B cell (primary cell): Measurements from ENCODE around the gene RIBC2. TPM values are rescaled to one million over a fixed set of nuclear protein-coding genes. Genes with fewer than 3 reads are reported as not detected.

Experiments used
- ATAC-seq: fragments of 200-7000 bp; cut with Tn5 transposase; one replicate; pipeline ENCODE4 v1.10.0; 2021; ENCODE audit warnings: low read depth, mild to moderate bottlenecking, moderate number of reproducible peaks, moderate library complexity
- CTCF ChIA-PET: fragments of 350-600 bp; sonication (Branson Sonifier 250); formaldehyde crosslinking; loops from one replicate; lab custom pipeline; 2021; ENCODE audit warnings: antibody characterized with exemption, inconsistent platforms; lab: Charles Lee
- POLR2A ChIA-PET: fragments of 350-600 bp; sonication (Branson Sonifier 250); formaldehyde crosslinking; loops from one replicate; lab custom pipeline; 2021; ENCODE audit warnings: antibody characterized with exemption; lab: Charles Lee
- DNase-seq: peaks from one replicate; pipeline ENCODE4 v3.0.0; 2013
- H2AFZ ChIP-seq: 2 replicates; pipeline ENCODE4 v1.6.1; 2012; ENCODE audit warnings: mild to moderate bottlenecking, low read depth, low read length; ENCODE audit not compliant: insufficient read depth, poor library complexity, severe bottlenecking
- H3K27ac ChIP-seq, 2 donors: 1 replicate in 1 of 2; 2 replicates in 1 of 2; pipeline ENCODE4 v1.5.1; 2012 to 2013; ENCODE audit warnings: low read length in 2 of 2, mild to moderate bottlenecking in 2 of 2, moderate library complexity in 1 of 2
- H3K27me3 ChIP-seq, 4 experiments: fragments of 200-600 bp in 1 of 4; sonication (generic) in 1 of 4; replicated peaks in 1 of 4; 1 replicate in 2 of 4; 2 replicates in 2 of 4; pipeline versions ENCODE4 v1.6.1 to v1.7.0; 2013 to 2016; ENCODE audit warnings: low read length in 3 of 4, mild to moderate bottlenecking in 2 of 4, mixed read lengths in 1 of 4, moderate library complexity in 1 of 4; ENCODE audit not compliant: insufficient read depth in 4 of 4, control insufficient read depth in 3 of 4; ENCODE audit errors: control extremely low read depth in 1 of 4
- H3K36me3 ChIP-seq, 2 experiments: replicated peaks in 1 of 2; 1 replicate in 1 of 2; 2 replicates in 1 of 2; pipeline versions ENCODE4 v1.6.1 to v1.7.1; 2013; ENCODE audit warnings: low read length in 1 of 2; ENCODE audit not compliant: insufficient read depth in 2 of 2, control insufficient read depth in 1 of 2; ENCODE audit errors: control extremely low read depth in 1 of 2, extremely low read depth in 1 of 2
- H3K4me1 ChIP-seq, 2 donors: fragments of 200-600 bp in 1 of 2; sonication (generic) in 1 of 2; 1 replicate in 1 of 2; 2 replicates in 1 of 2; pipeline versions ENCODE4 v1.5.1 to v1.6.1; 2013 to 2017; ENCODE audit warnings: low read length in 2 of 2; ENCODE audit not compliant: control insufficient read depth in 2 of 2, insufficient read depth in 2 of 2
- H3K4me2 ChIP-seq: replicated peaks from 2 replicates; pipeline ENCODE3; 2012; ENCODE audit warnings: mild to moderate bottlenecking, low read depth, low read length; ENCODE audit not compliant: poor library complexity, severe bottlenecking
- H3K4me3 ChIP-seq, 5 experiments: fragments of 200-600 bp in 1 of 5; sonication (generic) in 1 of 5; 1 replicate in 3 of 5; 2 replicates in 2 of 5; pipeline versions ENCODE4 v1.5.1 to v1.7.0; 2011 to 2016; ENCODE audit warnings: low read length in 4 of 5, mild to moderate bottlenecking in 4 of 5, low read depth in 2 of 5, control low read depth in 1 of 5, moderate library complexity in 1 of 5; ENCODE audit not compliant: insufficient read depth in 1 of 5; ENCODE audit errors: control extremely low read depth in 1 of 5, extremely low read depth in 1 of 5
- H3K79me2 ChIP-seq: fragments of 200-600 bp; sonication (generic); one replicate; pipeline ENCODE4 v1.6.0; 2016; ENCODE audit warnings: low read length; ENCODE audit not compliant: control insufficient read depth, insufficient read depth
- H3K9ac ChIP-seq: fragments of 200-600 bp; sonication (generic); 2 replicates; pipeline ENCODE4 v1.6.1; 2017; ENCODE audit warnings: mild to moderate bottlenecking, low read length, moderate library complexity
- H3K9me3 ChIP-seq, 3 donors: one replicate each; pipeline versions ENCODE4 v1.6.1 to v1.7.1; 2013; ENCODE audit warnings: low read length in 2 of 3; ENCODE audit not compliant: control insufficient read depth in 2 of 3, insufficient read depth in 1 of 3; ENCODE audit errors: control extremely low read depth in 1 of 3
- H4K20me1 ChIP-seq: 2 replicates; pipeline ENCODE4 v1.6.0; 2012; ENCODE audit warnings: mild to moderate bottlenecking, low read length; ENCODE audit not compliant: insufficient read depth, control insufficient read depth, poor library complexity, severe bottlenecking
- H3K27ac Mint-ChIP-seq: one replicate; pipeline ENCODE4 v1.8.0; 2021; ENCODE audit warnings: mixed read lengths
- H3K27me3 Mint-ChIP-seq: one replicate; pipeline ENCODE4 v1.8.0; 2021; ENCODE audit warnings: mixed read lengths
- H3K4me1 Mint-ChIP-seq: one replicate; pipeline ENCODE4 v1.8.0; 2021; ENCODE audit warnings: mixed read lengths
- H3K4me3 Mint-ChIP-seq: one replicate; pipeline ENCODE4 v1.8.0; 2021; ENCODE audit warnings: mixed read lengths
- H3K9me3 Mint-ChIP-seq: one replicate; pipeline ENCODE4 v1.8.0; 2022; ENCODE audit warnings: mixed read lengths; ENCODE audit not compliant: insufficient read depth
- EZH2 ChIP-seq: IDR thresholded peaks from 2 replicates; pipeline ENCODE4 v1.6.1; 2012; ENCODE audit warnings: borderline replicate concordance, low read depth, mild to moderate bottlenecking, moderate library complexity, low read length; ENCODE audit not compliant: insufficient read depth, poor library complexity, severe bottlenecking
- WGBS: methylation state at CpG from one replicate; pipeline ENCODE4 v1.1.5; 2013; ENCODE audit warnings: missing lambda C conversion rate; ENCODE audit not compliant: insufficient coverage; 5-methylcytosine and 5-hydroxymethylcytosine counted together
- intact Hi-C: fragments of 100-400 bp; cut with micrococcal nuclease; formaldehyde crosslinking; loops from one replicate; pipeline ENCODE4 v1.10.0; 2022
- polyA plus RNA-seq: library from polyadenylated mRNA; depleted of rRNA; stranded (reverse); fragments of >200 nt; gene quantifications from 2 replicates; pipeline ENCODE4 v1.2.3, GENCODE V29; 2012
- total RNA-seq, 2 donors: library from RNA; stranded (reverse); fragments of 120-200 nt in 1 of 2; gene quantifications; 1 replicate in 1 of 2; 2 replicates in 1 of 2; pipeline versions ENCODE4 v1.2.3 to v1.2.4, GENCODE V29; 2013 to 2022
- TF ChIP-seq, protein P1 (sequence below): fragments of 200-600 bp; IDR thresholded peaks from one replicate; pipeline ENCODE4 v1.8.0; 2022; ENCODE audit warnings: antibody characterized with exemption, mild to moderate bottlenecking

The RIBC2 gene
- total and polyA plus RNA-seq, 2 donors (not counting 1 experiment from before 2014, with no cell fraction given) = not detected

DNA sequence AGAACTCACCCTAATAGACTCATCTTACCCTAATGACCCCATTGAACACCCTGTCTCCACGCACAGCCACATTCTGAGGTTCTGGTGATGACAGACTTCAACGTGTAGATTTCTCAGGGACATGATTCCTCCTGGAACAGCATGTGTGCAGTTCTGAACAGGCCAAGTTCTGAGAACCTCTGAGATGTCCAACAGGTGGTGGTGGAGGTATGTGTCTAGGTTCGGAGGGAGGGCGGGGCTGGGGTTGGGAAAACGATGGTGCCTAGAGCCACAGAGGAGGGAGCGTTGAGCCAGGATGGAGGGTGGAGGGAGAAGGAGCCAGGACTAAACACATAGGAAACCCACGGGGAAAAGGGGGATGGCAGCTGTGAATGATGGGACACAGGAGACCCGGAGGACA lies 45.7 kb downstream of the RIBC2 start:
- peaks cover 0 to 5% (median 0%) of the 10 kb centered on the region in 3 donors for H3K9me3 ChIP-seq
- H3K9ac ChIP-seq = no peak overlapping the region
- no peak overlapping the region for H2AFZ ChIP-seq
- no peaks in the 10 kb centered on the region for H3K9me3 Mint-ChIP-seq
- TF ChIP-seq EZH2 = no peak
- TF ChIP-seq, protein P1, sequence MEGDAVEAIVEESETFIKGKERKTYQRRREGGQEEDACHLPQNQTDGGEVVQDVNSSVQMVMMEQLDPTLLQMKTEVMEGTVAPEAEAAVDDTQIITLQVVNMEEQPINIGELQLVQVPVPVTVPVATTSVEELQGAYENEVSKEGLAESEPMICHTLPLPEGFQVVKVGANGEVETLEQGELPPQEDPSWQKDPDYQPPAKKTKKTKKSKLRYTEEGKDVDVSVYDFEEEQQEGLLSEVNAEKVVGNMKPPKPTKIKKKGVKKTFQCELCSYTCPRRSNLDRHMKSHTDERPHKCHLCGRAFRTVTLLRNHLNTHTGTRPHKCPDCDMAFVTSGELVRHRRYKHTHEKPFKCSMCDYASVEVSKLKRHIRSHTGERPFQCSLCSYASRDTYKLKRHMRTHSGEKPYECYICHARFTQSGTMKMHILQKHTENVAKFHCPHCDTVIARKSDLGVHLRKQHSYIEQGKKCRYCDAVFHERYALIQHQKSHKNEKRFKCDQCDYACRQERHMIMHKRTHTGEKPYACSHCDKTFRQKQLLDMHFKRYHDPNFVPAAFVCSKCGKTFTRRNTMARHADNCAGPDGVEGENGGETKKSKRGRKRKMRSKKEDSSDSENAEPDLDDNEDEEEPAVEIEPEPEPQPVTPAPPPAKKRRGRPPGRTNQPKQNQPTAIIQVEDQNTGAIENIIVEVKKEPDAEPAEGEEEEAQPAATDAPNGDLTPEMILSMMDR = no peak
- H3K27me3 ChIP-seq = no peaks in the 10 kb centered on the region
- ChIA-PET CTCF (no interaction called here), POLR2A (no interaction called here)
- WGBS = 90% methylated on average over 8 of the region's 8 CpGs
- no peaks in the 10 kb centered on the region for H4K20me1 ChIP-seq
- peaks cover 7% of the 10 kb centered on the region for H3K27me3 Mint-ChIP-seq
- no peaks in the 10 kb centered on the region for H3K79me2 ChIP-seq
- no peak overlapping the region for H3K4me2 ChIP-seq
- H3K4me3 ChIP-seq = no peak overlapping the region
- H3K27ac ChIP-seq = no peak overlapping the region
- no peak for DNase-seq
- H3K36me3 ChIP-seq = no peaks in the 10 kb centered on the region
- H3K4me1 Mint-ChIP-seq = no peaks in the 10 kb centered on the region
- H3K4me1 ChIP-seq = no peaks in the 10 kb centered on the region
- intact Hi-C loops = no loop called here
- H3K4me3 Mint-ChIP-seq = no peak overlapping the region
- H3K27ac Mint-ChIP-seq = no peak overlapping the region
- no peak for ATAC-seq

DNA sequence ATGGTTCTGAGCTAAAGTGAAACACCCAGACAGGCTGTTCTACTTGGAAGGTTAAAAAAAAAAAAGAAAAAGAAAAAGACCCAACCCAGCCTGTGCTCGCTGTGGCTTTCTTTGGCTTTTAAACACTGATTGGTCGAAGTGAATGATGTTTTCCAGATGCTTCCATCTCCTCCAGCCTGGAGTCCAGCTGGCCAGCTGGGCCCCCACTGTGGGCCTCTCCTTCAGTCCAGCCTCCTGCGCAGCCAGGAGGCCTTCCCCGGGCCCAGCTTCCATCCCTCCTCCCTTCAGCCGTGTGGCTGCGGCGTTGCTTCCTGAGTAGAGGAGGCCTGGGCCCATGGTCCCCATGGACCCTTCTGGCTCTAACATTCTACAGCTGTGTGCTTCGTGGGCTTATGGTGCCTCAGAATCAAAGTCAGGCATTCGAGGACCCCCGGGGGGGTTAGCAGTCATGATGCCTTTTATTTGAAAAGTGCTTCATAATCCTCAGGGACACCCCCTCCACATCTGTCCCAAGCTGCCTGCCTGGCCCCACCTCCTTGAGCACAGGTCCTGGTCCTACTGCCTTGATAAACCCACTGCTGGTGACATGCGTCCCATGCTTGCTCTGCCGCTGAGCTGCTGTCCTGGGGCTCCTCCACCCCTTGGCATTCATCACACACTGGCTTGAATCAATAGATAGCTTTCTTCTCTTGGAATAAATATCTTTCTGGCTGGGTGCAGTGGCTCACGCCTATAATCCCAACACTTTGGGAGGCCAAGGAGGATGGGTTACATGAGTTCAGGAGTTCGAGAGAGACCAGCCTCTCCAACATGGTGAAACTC lies 47.0 kb downstream of the RIBC2 start:
- intact Hi-C loops = no loop called here
- Mint-ChIP-seq H3K4me1 (no peaks in the 10 kb centered on the region), H3K27ac (no peak overlapping the region), H3K27me3 (peaks cover 7% of the 10 kb centered on the region), H3K9me3 (no peaks in the 10 kb centered on the region), H3K4me3 (no peak overlapping the region)
- Histone ChIP-seq H3K4me2 (no peak overlapping the region), H4K20me1 (no peaks in the 10 kb centered on the region), H3K4me3 (no peak overlapping the region), H3K4me1 (no peaks in the 10 kb centered on the region), H3K9ac (no peak overlapping the region), H2AFZ (no peak overlapping the region), H3K9me3 (peaks cover 0 to 5% (median 0%) of the 10 kb centered on the region in 3 donors), H3K27me3 (no peaks in the 10 kb centered on the region), H3K79me2 (no peaks in the 10 kb centered on the region), H3K36me3 (no peaks in the 10 kb centered on the region), H3K27ac (no peak overlapping the region)
- DNase-seq = no peak
- no peak for ATAC-seq
- ChIA-PET CTCF (no interaction called here), POLR2A (no interaction called here)
- WGBS = 69% methylated on average over 9 of the region's 14 CpGs
- TF ChIP-seq EZH2 = no peak
- TF ChIP-seq, protein P1 = no peak
